Measurements from ENCODE around the gene EYA2. TPM values are rescaled to one million over a fixed set of nuclear protein-coding genes. Genes with fewer than 3 reads are reported as not detected.

Gene EYA2
- total and polyA plus RNA-seq, 2 of the 4 experiments (the other 2 are of a cell fraction), result 2.3 to 5.4 TPM

- H3K36me3 ChIP-seq (ENCODE audit: control insufficient read depth, insufficient read depth, low read length), result no peaks in the 10 kb centered on the region
- dilution Hi-C loops (cut with HindIII; ENCODE audit: low sequenced_read_pairs, unreplicated experiment) (no loop called here), intact Hi-C loops (cut with micrococcal nuclease) (no loop called here), in situ Hi-C loops (cut with MboI; ENCODE audit: low sequenced_read_pairs) (no loop called here)
- H3K27ac ChIP-seq (ENCODE audit: insufficient read depth, low read length), result no peak overlapping the region
- H3K79me1 ChIP-seq (ENCODE audit: low read depth in 1 of 2, low read length in 2 of 2), result no peaks in the 10 kb centered on the region
- no peak overlapping the region for H4K8ac ChIP-seq (ENCODE audit: low read depth in 2 of 2, low read length in 2 of 2)
- no peak overlapping the region for H2AFZ ChIP-seq (replicated peaks; ENCODE audit: low read length, poor library complexity)
- BruUV-seq (replicated peaks), result no TSS peak
- no peak overlapping the region for H2BK15ac ChIP-seq (ENCODE audit: low read depth, low read length)
- H3K4ac ChIP-seq (ENCODE audit: low read depth, low read length), result no peak overlapping the region
- ChIA-PET POLR2A (ENCODE audit: unreplicated experiment) (no interaction called here), CTCF (no interaction called here)
- H3K4me2 ChIP-seq (ENCODE audit: low read depth, low read length), result no peak overlapping the region
- no peak overlapping the region for H2AK9ac ChIP-seq (replicated peaks; ENCODE audit: low read depth, low read length, poor library complexity)
- H4K91ac ChIP-seq (ENCODE audit: insufficient read depth, low read depth, low read length), result no peak overlapping the region
- H3K23ac ChIP-seq (ENCODE audit: low read depth, low read length), result no peak overlapping the region
- H2BK20ac ChIP-seq (ENCODE audit: low read depth, low read length), result no peak overlapping the region
- H4K5ac ChIP-seq (ENCODE audit: low read depth, low read length), result no peak overlapping the region
- H4K20me1 ChIP-seq (ENCODE audit: insufficient read depth, low read length), result no peaks in the 10 kb centered on the region
- no peak overlapping the region for H3K4me3 ChIP-seq (ENCODE audit: insufficient read depth, low read depth, low read length)
- no peak for TF ChIP-seq ELK1 (IDR thresholded peaks at IDR 0.05; ENCODE audit: borderline replicate concordance, low read depth, low read length)
- no peak for TF ChIP-seq NFE2L2 (IDR thresholded peaks at IDR 0.05; ENCODE audit: low read depth, low read length)
- TF ChIP-seq MAFK (IDR thresholded peaks at IDR 0.05; ENCODE audit: low read depth, low read length), result no peak
- no peak for TF ChIP-seq SMC3 (IDR thresholded peaks at IDR 0.05; ENCODE audit: low read depth, low read length)
- no peak for TF ChIP-seq MAZ (IDR thresholded peaks at IDR 0.05; ENCODE audit: borderline replicate concordance, low read depth, low read length)
- no peak for TF ChIP-seq USF2 (IDR thresholded peaks at IDR 0.05; ENCODE audit: low read depth, low read length)
- no peak for TF ChIP-seq RFX5 (IDR thresholded peaks at IDR 0.05; ENCODE audit: low read depth, low read length)
- no peak for TF ChIP-seq CTCF (conservative IDR thresholded peaks at IDR 0.05; ENCODE audit: low read depth, low read length)
- no peak for TF ChIP-seq RCOR1 (IDR thresholded peaks at IDR 0.05; ENCODE audit: insufficient replicate concordance, low read length)
- TF ChIP-seq BHLHE40 (IDR thresholded peaks at IDR 0.05; ENCODE audit: low read depth, low read length), result no peak
- no peak for TF ChIP-seq RAD21 (IDR thresholded peaks at IDR 0.05; ENCODE audit: low read length)
- no peak for TF ChIP-seq CHD1 (IDR thresholded peaks at IDR 0.05; ENCODE audit: low read depth, low read length)
- no peak for TF ChIP-seq CEBPB (IDR thresholded peaks at IDR 0.05; ENCODE audit: low read depth, low read length)
- no peak for TF ChIP-seq MXI1 (IDR thresholded peaks at IDR 0.05; ENCODE audit: borderline replicate concordance, low read depth, low read length)
- no peaks in the 10 kb centered on the region for H3K9me1 ChIP-seq (ENCODE audit: insufficient read depth, low read length)
- no peak overlapping the region for H2BK5ac ChIP-seq (ENCODE audit: low read depth, low read length, poor library complexity, severe bottlenecking)
- no peaks in the 10 kb centered on the region for H3K9me3 ChIP-seq (ENCODE audit: control insufficient read depth, insufficient read depth, low read length)
- H3K14ac ChIP-seq (replicated peaks; ENCODE audit: low read depth, low read length), result no peak overlapping the region
- H3K4me1 ChIP-seq (ENCODE audit: control insufficient read depth, insufficient read depth, low read length), result no peaks in the 10 kb centered on the region; the same call in 1 of the 2 replicates
- ATAC-seq (ENCODE audit: low read depth), result no peak
- no peak overlapping the region for H3K18ac ChIP-seq (ENCODE audit: low read depth, low read length)
- H2AK5ac ChIP-seq (ENCODE audit: low read depth, low read length), result no peak overlapping the region
- no peak overlapping the region for H3K9ac ChIP-seq (ENCODE audit: low read depth, low read length)
- H3K56ac ChIP-seq (ENCODE audit: extremely low read depth, insufficient read depth, low read length), result no peak overlapping the region
- no peaks in the 10 kb centered on the region for H3K27me3 ChIP-seq (ENCODE audit: control insufficient read depth, insufficient read depth, low read length)
- no peak overlapping the region for H2BK120ac ChIP-seq (ENCODE audit: low read depth, low read length)
- DNase-seq, result no peak
- 60% methylated on average over 1 of the region's 10 CpGs; no CpG with 5 or more reads in 1 of the 2 experiments for WGBS, 2 experiments (ENCODE audit: extremely low coverage in 2 of 2, insufficient read length in 1 of 2)
Observed at GRCh38 chr20:47035026-47035590, 140.5 kb downstream of the EYA2 start.

Measured in IMR-90 (cell line).